Right ventricle myocardium inferior (tissue), 1 donor: ENCODE measurements around the gene BUD13. TPM values are rescaled to one million over a fixed set of nuclear protein-coding genes. Genes with fewer than 3 reads are reported as not detected.

ENCODE experiments used
- ATAC-seq: fragments of 200-7000 bp; cut with Tn5 transposase; one replicate; pipeline ENCODE4 v1.9.1; 2020; ENCODE audit warnings: mild to moderate bottlenecking, moderate library complexity
- DNase-seq: peaks from one replicate; pipeline ENCODE4 v3.0.0; 2021; ENCODE audit errors: missing footprints
- intact Hi-C: fragments of 100-400 bp; cut with DNase I; formaldehyde crosslinking; loops from one replicate; pipeline ENCODE4 v1.11.0; 2022
- total RNA-seq: library from RNA; stranded (reverse); fragmentation: NEBNext Ultra II Directional; extraction: Animal tissue kit (Norgen Biotek cat#: 25700); gene quantifications from one replicate; pipeline ENCODE4 v1.2.1, GENCODE V29; 2021
- donor health status: DM: no; HTN: yes; CAD: no; lungs with severe emphysema.

The BUD13 gene
- total RNA-seq, 1 donor from 2014 or later: 7.8 TPM

GRCh38 chr11:116793772-116794097 lies 20.9 kb upstream of the BUD13 start:
- ATAC-seq: no peak
- no peak for DNase-seq
- intact Hi-C loops: loop anchor here (5.0 kb wide), 1 partner anchor 434 kb away; no protein-coding TSS in a partner anchor

GRCh38 chr11:116792869-116793771 lies 20.3 kb upstream of the BUD13 start:
- no peak for ATAC-seq
- no peak for DNase-seq
- intact Hi-C loops: loop anchor here (5.0 kb wide), 1 partner anchor 434 kb away; no protein-coding TSS in a partner anchor

GRCh38 chr11:116792144-116792868 lies 19.5 kb upstream of the BUD13 start:
- DNase-seq (no peak), ATAC-seq (no peak)
- intact Hi-C loops: loop anchor here (5.0 kb wide), 1 partner anchor 435 kb away; no protein-coding TSS in a partner anchor

- intact Hi-C loops: loop anchor here (2.0 to 5.0 kb wide), 2 partner anchors 315 to 436 kb away; no protein-coding TSS in a partner anchor
- no peak for DNase-seq
- no peak for ATAC-seq
Observed at GRCh38 chr11:116791813-116792143, 19.0 kb upstream of the BUD13 start, which contains the start of gene APOA5. TSS of gene APOA5 (minus strand) at chr11:116791879. CDS start at chr11:116791860, 19 bp downstream.

- DNase-seq: peak; percentile 86
- ATAC-seq: peak; percentile 71
- intact Hi-C loops: loop anchor here (2.0 to 5.0 kb wide), 2 partner anchors 316 to 436 kb away; no protein-coding TSS in a partner anchor
Observed at GRCh38 chr11:116791002-116791812, 18.4 kb upstream of the BUD13 start.

- peak; percentile 66 for DNase-seq
- intact Hi-C loops: loop anchor here (2.0 to 5.0 kb wide), 2 partner anchors 316 to 437 kb away; no protein-coding TSS in a partner anchor
- no peak for ATAC-seq
Observed at GRCh38 chr11:116790167-116791001, 17.6 kb upstream of the BUD13 start.

- no peak for ATAC-seq
- no peak for DNase-seq
- intact Hi-C loops: loop anchor here (2.0 kb wide), 1 partner anchor 46 kb away; no protein-coding TSS in a partner anchor
Observed at GRCh38 chr11:116788975-116789374, 16.2 kb upstream of the BUD13 start.

- ATAC-seq (no peak), DNase-seq (no peak)
- intact Hi-C loops: loop anchor here (2.0 kb wide), 1 partner anchor 46 kb away; no protein-coding TSS in a partner anchor
Observed at GRCh38 chr11:116788534-116788933, 15.7 kb upstream of the BUD13 start.

- DNase-seq (peak; percentile 94), ATAC-seq (peak; percentile 83)
- intact Hi-C loops: loop anchor here (2.0 kb wide), 1 partner anchor 47 kb away; no protein-coding TSS in a partner anchor
Observed at GRCh38 chr11:116787786-116788486, 15.1 kb upstream of the BUD13 start, which contains the start of gene ZPR1. TSS of gene ZPR1 (minus strand) at chr11:116788023. CDS start at chr11:116787990, 33 bp downstream.

GRCh38 chr11:116787436-116787785 lies 14.6 kb upstream of the BUD13 start:
- intact Hi-C loops: no loop called here
- no peak for DNase-seq
- ATAC-seq: no peak

- ATAC-seq: no peak
- intact Hi-C loops: no loop called here
- DNase-seq: no peak
Observed at GRCh38 chr11:116786966-116787365, 14.2 kb upstream of the BUD13 start.

- no peak for ATAC-seq
- intact Hi-C loops: no loop called here
Observed at GRCh38 chr11:116786326-116786725, 13.5 kb upstream of the BUD13 start.

GRCh38 chr11:116782728-116783127 lies 9.9 kb upstream of the BUD13 start:
- intact Hi-C loops: no loop called here
- DNase-seq: no peak

More at GRCh38 chr11:116786326-116786725, 13.5 kb upstream of the BUD13 start:
- DNase-seq: no peak

GRCh38 chr11:116778556-116778955 lies 5.8 kb upstream of the BUD13 start:
- ATAC-seq: no peak
- intact Hi-C loops: no loop called here
- DNase-seq: no peak

More at GRCh38 chr11:116782728-116783127, 9.9 kb upstream of the BUD13 start:
- ATAC-seq: no peak

- intact Hi-C loops: no loop called here
- no peak for DNase-seq
- no peak for ATAC-seq
Observed at GRCh38 chr11:116777056-116777455, 4.3 kb upstream of the BUD13 start.

- ATAC-seq: no peak
- no peak for DNase-seq
- intact Hi-C loops: no loop called here
Observed at GRCh38 chr11:116776522-116776984, 3.8 kb upstream of the BUD13 start.

GRCh38 chr11:116775975-116776374 lies 3.2 kb upstream of the BUD13 start:
- intact Hi-C loops: no loop called here
- ATAC-seq: no peak
- no peak for DNase-seq
